ENCODE data around the gene SLC25A41.
A peak's percentile ranks its signal among the peaks of the same experiment; 100 is the strongest.

Gene SLC25A41

GRCh38 chr19:6476155-6476895 is 42.8 kb upstream of the SLC25A41 start:
- peak; percentile 91 for FAIRE-seq
- TF ChIP-seq POLR2AphosphoS5 (IDR thresholded peaks at IDR 0.05; ENCODE audit: low read depth, low read length) (no peak), POLR2A (IDR thresholded peaks at IDR 0.05; ENCODE audit: low read depth, low read length) (no peak), PAX5 (IDR thresholded peaks at IDR 0.05; ENCODE audit: insufficient read depth, low read length, severe bottlenecking) (no peak), POU2F2 (IDR thresholded peaks at IDR 0.05; ENCODE audit: low read depth, low read length) (no peak), TAF1 (IDR thresholded peaks at IDR 0.05; ENCODE audit: low read depth, low read length) (no peak), SPI1 (IDR thresholded peaks at IDR 0.05; ENCODE audit: low read depth, low read length) (no peak)
- peak; percentile 78 for DNase-seq (ENCODE audit: insufficient read length, low spot score)

GRCh38 chr19:6475321-6476108 is 42.0 kb upstream of the SLC25A41 start:
- TF ChIP-seq TAF1 (IDR thresholded peaks at IDR 0.05; ENCODE audit: low read depth, low read length) (no peak), SPI1 (IDR thresholded peaks at IDR 0.05; ENCODE audit: low read depth, low read length) (no peak), POLR2AphosphoS5 (IDR thresholded peaks at IDR 0.05; ENCODE audit: low read depth, low read length) (no peak), POLR2A (IDR thresholded peaks at IDR 0.05; ENCODE audit: low read depth, low read length) (no peak), PAX5 (IDR thresholded peaks at IDR 0.05; ENCODE audit: insufficient read depth, low read length, severe bottlenecking) (no peak), POU2F2 (IDR thresholded peaks at IDR 0.05; ENCODE audit: low read depth, low read length) (no peak)
- no peak for FAIRE-seq
- no peak for DNase-seq (ENCODE audit: insufficient read length, low spot score)

GRCh38 chr19:6473647-6474046 is 40.1 kb upstream of the SLC25A41 start:
- TF ChIP-seq POU2F2 (IDR thresholded peaks at IDR 0.05; ENCODE audit: low read depth, low read length) (no peak), POLR2A (IDR thresholded peaks at IDR 0.05; ENCODE audit: low read depth, low read length) (no peak), SPI1 (IDR thresholded peaks at IDR 0.05; ENCODE audit: low read depth, low read length) (no peak), PAX5 (IDR thresholded peaks at IDR 0.05; ENCODE audit: insufficient read depth, low read length, severe bottlenecking) (no peak), TAF1 (IDR thresholded peaks at IDR 0.05; ENCODE audit: low read depth, low read length) (no peak), POLR2AphosphoS5 (IDR thresholded peaks at IDR 0.05; ENCODE audit: low read depth, low read length) (no peak)
- no peak for DNase-seq (ENCODE audit: insufficient read length, low spot score)
- FAIRE-seq = no peak

- no peak for TF ChIP-seq POLR2AphosphoS5 (IDR thresholded peaks at IDR 0.05; ENCODE audit: low read depth, low read length)
- TF ChIP-seq PAX5 (IDR thresholded peaks at IDR 0.05; ENCODE audit: insufficient read depth, low read length, severe bottlenecking) = no peak
- no peak for TF ChIP-seq SPI1 (IDR thresholded peaks at IDR 0.05; ENCODE audit: low read depth, low read length)
- no peak for TF ChIP-seq POU2F2 (IDR thresholded peaks at IDR 0.05; ENCODE audit: low read depth, low read length)
- no peak for TF ChIP-seq POLR2A (IDR thresholded peaks at IDR 0.05; ENCODE audit: low read depth, low read length)
- no peak for TF ChIP-seq TAF1 (IDR thresholded peaks at IDR 0.05; ENCODE audit: low read depth, low read length)
- DNase-seq (ENCODE audit: insufficient read length, low spot score) (no peak), FAIRE-seq (no peak)
Measured at GRCh38 chr19:6472713-6473112, 39.1 kb upstream of the SLC25A41 start.

- TF ChIP-seq POLR2A (IDR thresholded peaks at IDR 0.05; ENCODE audit: low read depth, low read length) (no peak), TAF1 (IDR thresholded peaks at IDR 0.05; ENCODE audit: low read depth, low read length) (no peak), SPI1 (IDR thresholded peaks at IDR 0.05; ENCODE audit: low read depth, low read length) (no peak), PAX5 (IDR thresholded peaks at IDR 0.05; ENCODE audit: insufficient read depth, low read length, severe bottlenecking) (no peak), POU2F2 (IDR thresholded peaks at IDR 0.05; ENCODE audit: low read depth, low read length) (no peak), POLR2AphosphoS5 (IDR thresholded peaks at IDR 0.05; ENCODE audit: low read depth, low read length) (no peak)
- FAIRE-seq (no peak), DNase-seq (ENCODE audit: insufficient read length, low spot score) (no peak)
Measured at GRCh38 chr19:6471076-6471475, 37.5 kb upstream of the SLC25A41 start.

- DNase-seq (ENCODE audit: insufficient read length, low spot score) (no peak), FAIRE-seq (no peak)
- TF ChIP-seq PAX5 (IDR thresholded peaks at IDR 0.05; ENCODE audit: insufficient read depth, low read length, severe bottlenecking) (no peak), TAF1 (IDR thresholded peaks at IDR 0.05; ENCODE audit: low read depth, low read length) (no peak), POLR2A (IDR thresholded peaks at IDR 0.05; ENCODE audit: low read depth, low read length) (no peak), POLR2AphosphoS5 (IDR thresholded peaks at IDR 0.05; ENCODE audit: low read depth, low read length) (no peak), POU2F2 (IDR thresholded peaks at IDR 0.05; ENCODE audit: low read depth, low read length) (no peak), SPI1 (IDR thresholded peaks at IDR 0.05; ENCODE audit: low read depth, low read length) (no peak)
Measured at GRCh38 chr19:6470173-6470572, 36.6 kb upstream of the SLC25A41 start.

GRCh38 chr19:6467384-6467783 is 33.8 kb upstream of the SLC25A41 start:
- no peak for DNase-seq (ENCODE audit: insufficient read length, low spot score)

GRCh38 chr19:6466526-6467248 is 33.1 kb upstream of the SLC25A41 start:
- DNase-seq (ENCODE audit: insufficient read length, low spot score) (no peak), FAIRE-seq (no peak)
- TF ChIP-seq TAF1 (IDR thresholded peaks at IDR 0.05; ENCODE audit: low read depth, low read length) = no peak
- TF ChIP-seq POLR2AphosphoS5 (IDR thresholded peaks at IDR 0.05; ENCODE audit: low read depth, low read length) = peak; percentile 46; the same call in 1 of the 2 replicates

More at GRCh38 chr19:6467384-6467783, 33.8 kb upstream of the SLC25A41 start:
- TF ChIP-seq TAF1 (IDR thresholded peaks at IDR 0.05; ENCODE audit: low read depth, low read length) = no peak
- no peak for TF ChIP-seq PAX5 (IDR thresholded peaks at IDR 0.05; ENCODE audit: insufficient read depth, low read length, severe bottlenecking)
- no peak for TF ChIP-seq SPI1 (IDR thresholded peaks at IDR 0.05; ENCODE audit: low read depth, low read length)
- no peak for FAIRE-seq

- DNase-seq (ENCODE audit: insufficient read length, low spot score) (no peak), FAIRE-seq (no peak)
- TF ChIP-seq SPI1 (IDR thresholded peaks at IDR 0.05; ENCODE audit: low read depth, low read length) (no peak), POU2F2 (IDR thresholded peaks at IDR 0.05; ENCODE audit: low read depth, low read length) (no peak), POLR2A (IDR thresholded peaks at IDR 0.05; ENCODE audit: low read depth, low read length) (no peak), TAF1 (IDR thresholded peaks at IDR 0.05; ENCODE audit: low read depth, low read length) (no peak), PAX5 (IDR thresholded peaks at IDR 0.05; ENCODE audit: insufficient read depth, low read length, severe bottlenecking) (no peak), POLR2AphosphoS5 (IDR thresholded peaks at IDR 0.05; ENCODE audit: low read depth, low read length) (no peak)
Measured at GRCh38 chr19:6465663-6466062, 32.1 kb upstream of the SLC25A41 start.
